ENCODE data around the gene TARM1.
"Not testable (repeated sequence)": the region's sequence is repeated elsewhere in the genome, so short reads cannot be mapped to it uniquely, and the experiment has no call there.

The TARM1 gene

GRCh38 chr19:54099903-54100255, 18.7 kb upstream of the TARM1 start:
- DNase-seq (ENCODE audit: low spot score): not testable (repeated sequence)

GRCh38 chr19:54099190-54099902, 18.2 kb upstream of the TARM1 start:
- no peak for DNase-seq (ENCODE audit: low spot score)

- no peak for DNase-seq (ENCODE audit: low spot score)
Observed at GRCh38 chr19:54096617-54097106, 15.5 kb upstream of the TARM1 start.

- DNase-seq (ENCODE audit: low spot score): not testable (repeated sequence)
Observed at GRCh38 chr19:54095859-54096616, 14.9 kb upstream of the TARM1 start.

- DNase-seq (ENCODE audit: low spot score): no peak
Observed at GRCh38 chr19:54095136-54095858, 14.1 kb upstream of the TARM1 start.

- no peak for DNase-seq (ENCODE audit: low spot score)
Observed at GRCh38 chr19:54094426-54095000, 13.3 kb upstream of the TARM1 start.

- DNase-seq (ENCODE audit: low spot score): no peak
Observed at GRCh38 chr19:54084410-54084809, 3.2 kb upstream of the TARM1 start.

- DNase-seq (ENCODE audit: low spot score): no peak
Observed at GRCh38 chr19:54077334-54077733, 3.8 kb downstream of the TARM1 start.

GRCh38 chr19:54074851-54075250, 6.3 kb downstream of the TARM1 start:
- DNase-seq (ENCODE audit: low spot score): no peak

- no peak for DNase-seq (ENCODE audit: low spot score)
Observed at GRCh38 chr19:54073829-54074228, 7.3 kb downstream of the TARM1 start.

GRCh38 chr19:54069470-54069869, 11.7 kb downstream of the TARM1 start:
- DNase-seq (ENCODE audit: low spot score): no peak

GRCh38 chr19:54063350-54064116, 17.6 kb downstream of the TARM1 start, which contains the start of gene VSTM1:
TSS of gene VSTM1 (minus strand) at chr19:54063897. CDS start at chr19:54063777, 120 bp downstream.
- DNase-seq (ENCODE audit: low spot score): no peak

- no peak for DNase-seq (ENCODE audit: low spot score)
Observed at GRCh38 chr19:54062643-54063042, 18.5 kb downstream of the TARM1 start.

GRCh38 chr19:54047616-54048015, 33.5 kb downstream of the TARM1 start:
- DNase-seq (ENCODE audit: low spot score): no peak

GRCh38 chr19:54045771-54046170, 35.4 kb downstream of the TARM1 start:
- no peak for DNase-seq (ENCODE audit: low spot score)

- no peak for DNase-seq (ENCODE audit: low spot score)
Observed at GRCh38 chr19:54042989-54043388, 38.2 kb downstream of the TARM1 start.

- no peak for DNase-seq (ENCODE audit: low spot score)
Observed at GRCh38 chr19:54041969-54042606, 39.1 kb downstream of the TARM1 start.

GRCh38 chr19:54040003-54040402, 41.2 kb downstream of the TARM1 start:
- no peak for DNase-seq (ENCODE audit: low spot score)

GRCh38 chr19:54036542-54036941, 44.6 kb downstream of the TARM1 start:
- DNase-seq (ENCODE audit: low spot score): not testable (repeated sequence)

GRCh38 chr19:54035215-54036178, 45.7 kb downstream of the TARM1 start:
- no peak for DNase-seq (ENCODE audit: low spot score)

Measured in left forelimb (tissue), 1 donor.